ENCODE data around the gene ARL15.
A peak's percentile ranks its signal among the peaks of the same experiment; 100 is the strongest.

ARL15 gene

DNA sequence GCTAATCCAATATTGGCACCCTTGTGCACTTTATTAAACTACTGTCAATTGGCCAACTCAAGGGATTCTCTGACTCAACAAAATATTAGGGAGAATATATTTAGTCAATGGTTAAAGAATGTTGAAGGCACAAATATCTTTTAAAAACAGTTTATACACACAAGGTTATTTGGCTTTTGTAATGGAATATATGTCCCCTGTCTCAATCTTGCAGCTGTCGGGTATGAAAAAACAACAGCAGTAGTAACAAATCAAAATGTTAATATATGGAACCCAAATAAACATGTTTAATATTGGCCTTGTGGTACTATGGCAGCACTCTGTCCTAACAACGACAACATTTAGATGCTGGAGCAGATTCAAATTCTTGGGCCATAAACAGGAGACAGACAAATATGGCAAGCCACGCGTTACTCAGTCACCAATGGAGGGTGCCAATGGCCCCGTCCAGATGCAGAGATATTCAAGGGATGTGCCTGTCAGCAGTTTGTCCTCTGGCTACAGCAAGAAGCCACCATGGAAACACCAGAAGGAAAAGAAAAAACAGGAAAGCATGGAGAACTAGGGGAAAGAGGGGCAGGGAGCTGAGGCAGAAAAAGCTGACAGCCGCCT lies 408.0 kb downstream of the ARL15 start:
- H3K4me3 ChIP-seq (ENCODE audit: low read depth, low read length), result no peak overlapping the region
- TF ChIP-seq MYC (IDR thresholded peaks at IDR 0.05; ENCODE audit: low read depth, low read length) (no peak), POLR2A (IDR thresholded peaks at IDR 0.05; ENCODE audit: extremely low read depth, insufficient read length) (no peak)
- TF ChIP-seq, protein P1, sequence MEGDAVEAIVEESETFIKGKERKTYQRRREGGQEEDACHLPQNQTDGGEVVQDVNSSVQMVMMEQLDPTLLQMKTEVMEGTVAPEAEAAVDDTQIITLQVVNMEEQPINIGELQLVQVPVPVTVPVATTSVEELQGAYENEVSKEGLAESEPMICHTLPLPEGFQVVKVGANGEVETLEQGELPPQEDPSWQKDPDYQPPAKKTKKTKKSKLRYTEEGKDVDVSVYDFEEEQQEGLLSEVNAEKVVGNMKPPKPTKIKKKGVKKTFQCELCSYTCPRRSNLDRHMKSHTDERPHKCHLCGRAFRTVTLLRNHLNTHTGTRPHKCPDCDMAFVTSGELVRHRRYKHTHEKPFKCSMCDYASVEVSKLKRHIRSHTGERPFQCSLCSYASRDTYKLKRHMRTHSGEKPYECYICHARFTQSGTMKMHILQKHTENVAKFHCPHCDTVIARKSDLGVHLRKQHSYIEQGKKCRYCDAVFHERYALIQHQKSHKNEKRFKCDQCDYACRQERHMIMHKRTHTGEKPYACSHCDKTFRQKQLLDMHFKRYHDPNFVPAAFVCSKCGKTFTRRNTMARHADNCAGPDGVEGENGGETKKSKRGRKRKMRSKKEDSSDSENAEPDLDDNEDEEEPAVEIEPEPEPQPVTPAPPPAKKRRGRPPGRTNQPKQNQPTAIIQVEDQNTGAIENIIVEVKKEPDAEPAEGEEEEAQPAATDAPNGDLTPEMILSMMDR (IDR thresholded peaks at IDR 0.05; ENCODE audit: low read depth, low read length), result no peak
- TF ChIP-seq, protein P2, sequence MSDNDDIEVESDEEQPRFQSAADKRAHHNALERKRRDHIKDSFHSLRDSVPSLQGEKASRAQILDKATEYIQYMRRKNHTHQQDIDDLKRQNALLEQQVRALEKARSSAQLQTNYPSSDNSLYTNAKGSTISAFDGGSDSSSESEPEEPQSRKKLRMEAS (IDR thresholded peaks at IDR 0.05; ENCODE audit: low read depth, low read length), result no peak
- DNase-seq (ENCODE audit: low read depth), result no peak

DNA sequence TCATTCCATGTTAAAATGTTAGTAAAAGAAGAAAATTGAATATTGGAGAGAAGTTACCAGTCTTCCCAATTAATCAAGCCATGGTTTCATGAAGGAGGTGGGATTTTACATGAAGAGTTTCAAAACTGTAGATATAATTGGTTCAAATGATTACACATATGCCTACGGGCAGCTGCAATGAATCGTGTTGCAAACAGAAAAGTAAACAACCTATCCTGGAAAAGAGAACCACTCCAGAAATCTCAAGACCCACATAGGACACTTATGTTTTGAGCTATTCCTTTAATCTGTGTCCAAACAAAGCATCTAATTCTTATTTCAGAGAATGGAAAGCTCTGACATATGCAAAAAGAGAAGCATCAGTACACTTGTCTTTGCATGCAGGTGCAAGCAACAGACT lies 409.7 kb downstream of the ARL15 start:
- TF ChIP-seq POLR2A (IDR thresholded peaks at IDR 0.05; ENCODE audit: extremely low read depth, insufficient read length) (no peak), MYC (IDR thresholded peaks at IDR 0.05; ENCODE audit: low read depth, low read length) (no peak)
- TF ChIP-seq, protein P1 (IDR thresholded peaks at IDR 0.05; ENCODE audit: low read depth, low read length), result no peak
- TF ChIP-seq, protein P2 (IDR thresholded peaks at IDR 0.05; ENCODE audit: low read depth, low read length), result no peak
- no peak overlapping the region for H3K4me3 ChIP-seq (ENCODE audit: low read depth, low read length)
- DNase-seq (ENCODE audit: low read depth), result no peak

- DNase-seq (ENCODE audit: low read depth), result peak; percentile 15
- no peak overlapping the region for H3K4me3 ChIP-seq (ENCODE audit: low read depth, low read length)
- TF ChIP-seq MYC (IDR thresholded peaks at IDR 0.05; ENCODE audit: low read depth, low read length), result no peak
- TF ChIP-seq, protein P1 (IDR thresholded peaks at IDR 0.05; ENCODE audit: low read depth, low read length), result no peak
- TF ChIP-seq, protein P2 (IDR thresholded peaks at IDR 0.05; ENCODE audit: low read depth, low read length), result no peak
- TF ChIP-seq POLR2A (IDR thresholded peaks at IDR 0.05; ENCODE audit: extremely low read depth, insufficient read length), result no peak
These were observed 415.2 kb downstream of the ARL15 start for GRCh38 chr5:53895091-53895683.

DNA sequence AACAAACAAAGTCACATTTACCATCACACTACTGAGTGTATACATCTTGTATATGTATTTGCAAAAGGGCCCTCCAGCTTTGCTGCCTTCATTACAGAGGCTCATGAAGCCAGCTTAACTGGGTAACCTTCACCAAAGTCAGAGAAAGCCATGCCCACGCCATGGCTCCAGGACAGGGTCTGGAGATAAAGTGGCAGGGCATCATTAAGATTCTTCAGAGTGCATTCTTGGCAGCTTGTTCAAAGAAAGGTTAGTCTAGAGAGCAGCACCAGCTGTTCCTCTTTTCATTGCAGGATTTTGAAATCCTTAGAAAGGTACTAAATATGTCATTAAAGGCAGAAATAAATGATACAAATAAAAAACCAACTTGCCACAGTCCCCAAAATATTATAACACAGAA lies 416.7 kb downstream of the ARL15 start:
- TF ChIP-seq, protein P1 (IDR thresholded peaks at IDR 0.05; ENCODE audit: low read depth, low read length), result no peak
- TF ChIP-seq POLR2A (IDR thresholded peaks at IDR 0.05; ENCODE audit: extremely low read depth, insufficient read length) (no peak), MYC (IDR thresholded peaks at IDR 0.05; ENCODE audit: low read depth, low read length) (no peak)
- TF ChIP-seq, protein P2 (IDR thresholded peaks at IDR 0.05; ENCODE audit: low read depth, low read length), result no peak
- no peak for DNase-seq (ENCODE audit: low read depth)
- no peak overlapping the region for H3K4me3 ChIP-seq (ENCODE audit: low read depth, low read length)

GRCh38 chr5:53892224-53892623 lies 418.1 kb downstream of the ARL15 start:
- no peak for DNase-seq (ENCODE audit: low read depth)
- no peak overlapping the region for H3K4me3 ChIP-seq (ENCODE audit: low read depth, low read length)
- TF ChIP-seq MYC (IDR thresholded peaks at IDR 0.05; ENCODE audit: low read depth, low read length) (no peak), POLR2A (IDR thresholded peaks at IDR 0.05; ENCODE audit: extremely low read depth, insufficient read length) (no peak)
- TF ChIP-seq, protein P1 (IDR thresholded peaks at IDR 0.05; ENCODE audit: low read depth, low read length), result no peak
- TF ChIP-seq, protein P2 (IDR thresholded peaks at IDR 0.05; ENCODE audit: low read depth, low read length), result no peak
